ENCODE measurements around the gene OSBPL5.

GRCh38 chr11:3214420-3214699 is 49.2 kb upstream of the OSBPL5 start:
- no peak for TF ChIP-seq CTCF (IDR thresholded peaks at IDR 0.05)
- TF ChIP-seq POLR2A (IDR thresholded peaks at IDR 0.05): no peak
